ENCODE data around the gene HGS.
A peak's percentile ranks its signal among the peaks of the same experiment; 100 is the strongest.
"Not testable (repeated sequence)": the region's sequence is repeated elsewhere in the genome, so short reads cannot be mapped to it uniquely, and the experiment has no call there.

Gene HGS

GRCh38 chr17:81656118-81656743, 27.6 kb upstream of the HGS start, which contains the start of gene PDE6G:
Gene PDE6G (minus strand): TSS chr17:81656542. CDS start chr17:81653305, 3,237 bp downstream.
- no peak for DNase-seq

- DNase-seq = no peak
Observed at GRCh38 chr17:81656835-81657234, 27.0 kb upstream of the HGS start.

- no peak for DNase-seq
Observed at GRCh38 chr17:81659038-81659437, 24.8 kb upstream of the HGS start.

DNA sequence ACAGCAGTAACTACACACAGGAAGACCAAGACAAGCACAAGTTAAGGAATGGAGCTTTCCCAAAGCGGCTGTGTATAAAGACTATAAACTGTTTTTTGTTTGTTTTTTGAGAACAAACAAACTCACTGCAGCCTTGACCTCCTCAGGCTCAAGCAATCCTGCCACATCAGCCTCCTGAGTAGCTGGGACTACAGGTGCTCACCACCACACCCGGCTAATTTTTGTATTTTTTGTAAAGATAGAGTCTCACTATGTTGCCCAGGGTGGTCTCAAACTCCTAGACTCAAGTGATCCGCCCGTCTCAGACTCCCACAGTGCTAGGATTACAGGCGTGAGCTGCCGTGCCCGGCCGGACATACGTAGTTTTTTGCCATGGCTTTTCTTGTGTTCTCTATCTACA, 23.4 kb upstream of the HGS start:
- DNase-seq = no peak

DNA sequence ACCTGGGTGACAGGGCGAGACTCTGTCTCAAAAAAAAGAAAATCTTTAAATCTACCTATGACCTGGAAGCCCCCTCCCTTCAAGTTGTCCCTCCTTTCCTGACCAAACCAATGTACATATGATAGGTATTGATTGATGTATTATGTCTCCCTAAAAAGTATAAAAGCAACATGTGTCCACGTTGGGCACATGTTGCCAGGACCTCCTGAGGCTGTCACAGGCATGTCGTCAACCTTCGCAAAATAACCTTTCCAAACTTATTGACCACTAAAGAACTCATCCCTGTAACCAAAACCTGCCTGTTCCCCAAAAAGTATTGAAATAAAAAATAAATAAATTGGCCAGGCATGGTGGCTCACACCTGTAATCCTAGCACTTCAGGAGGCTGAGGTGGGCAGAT, 21.8 kb upstream of the HGS start:
- no peak for DNase-seq

DNA sequence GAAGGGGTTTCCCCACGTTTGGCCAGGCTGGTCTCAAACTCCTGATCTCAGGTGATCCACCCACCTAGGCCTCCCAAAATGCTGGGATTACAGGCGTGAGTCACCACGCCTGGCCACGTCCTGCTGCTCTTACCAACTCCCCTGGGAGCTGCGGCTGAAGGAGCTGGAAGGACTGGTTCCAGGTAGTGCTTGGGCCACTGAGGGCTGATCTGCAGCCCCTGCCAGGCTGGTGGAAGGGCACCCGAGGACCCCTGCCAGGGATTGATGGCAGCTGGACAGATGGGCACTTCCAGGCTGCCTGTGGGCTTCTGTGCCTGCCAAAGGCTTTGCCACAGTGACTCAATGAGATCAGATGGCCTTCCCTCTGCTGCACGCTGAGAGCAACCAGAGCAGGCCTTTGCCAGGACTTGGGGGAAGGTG, 19.8 kb upstream of the HGS start:
- DNase-seq = no peak

DNA sequence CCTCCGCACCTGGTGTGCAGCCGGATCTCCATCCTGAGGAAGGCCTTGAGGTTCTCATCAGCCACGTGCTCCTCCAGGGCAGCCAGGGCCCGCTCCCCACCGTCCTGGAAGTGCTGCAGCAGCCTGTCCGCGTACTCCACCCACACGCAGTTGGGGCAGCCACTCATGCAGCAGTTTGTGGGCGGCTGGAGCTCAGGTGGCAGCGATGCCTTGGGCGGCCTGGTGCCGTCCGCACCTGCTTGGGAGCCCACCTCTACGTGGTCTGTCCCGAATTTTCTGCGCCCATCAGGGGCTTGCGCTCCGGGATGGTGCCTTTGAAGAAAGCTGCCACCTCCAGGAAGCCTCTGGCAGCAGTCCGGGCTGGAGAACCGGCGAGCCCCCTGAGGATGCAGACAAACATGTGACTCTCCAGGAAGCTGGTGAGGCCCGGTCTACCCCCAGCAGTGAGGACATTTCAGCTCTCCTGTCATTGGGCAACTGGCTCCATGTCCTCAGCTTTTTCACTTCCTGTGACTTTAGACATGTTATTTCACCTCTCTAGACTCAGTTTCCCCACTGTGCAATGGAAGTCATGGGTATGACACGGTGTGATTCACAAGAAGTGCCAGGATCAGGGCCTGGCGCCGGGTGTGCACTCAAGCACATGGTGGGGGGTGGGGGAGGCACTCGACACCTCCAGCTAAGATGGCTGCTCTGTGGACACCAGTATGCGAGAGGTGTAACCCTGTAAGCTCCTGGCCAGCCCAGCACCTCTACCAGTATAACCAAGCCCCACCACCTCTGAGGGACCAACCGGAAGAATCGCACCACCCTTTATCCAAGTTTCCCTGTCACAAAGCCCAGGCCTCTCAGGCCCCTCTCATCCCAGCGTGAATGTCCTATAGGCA, 18.4 kb upstream of the HGS start:
- no peak for DNase-seq

- no peak for DNase-seq
Observed at GRCh38 chr17:81666092-81666341, 17.8 kb upstream of the HGS start.

GRCh38 chr17:81666342-81667191, 17.2 kb upstream of the HGS start, which contains the start of the genes CCDC137 and OXLD1:
Gene CCDC137 (plus strand): TSS chr17:81666737. CDS start chr17:81666767, 30 bp downstream.
Gene OXLD1 (minus strand): TSS chr17:81666605. CDS start chr17:81666577, 28 bp downstream.
- DNase-seq = peak; percentile 91

DNA sequence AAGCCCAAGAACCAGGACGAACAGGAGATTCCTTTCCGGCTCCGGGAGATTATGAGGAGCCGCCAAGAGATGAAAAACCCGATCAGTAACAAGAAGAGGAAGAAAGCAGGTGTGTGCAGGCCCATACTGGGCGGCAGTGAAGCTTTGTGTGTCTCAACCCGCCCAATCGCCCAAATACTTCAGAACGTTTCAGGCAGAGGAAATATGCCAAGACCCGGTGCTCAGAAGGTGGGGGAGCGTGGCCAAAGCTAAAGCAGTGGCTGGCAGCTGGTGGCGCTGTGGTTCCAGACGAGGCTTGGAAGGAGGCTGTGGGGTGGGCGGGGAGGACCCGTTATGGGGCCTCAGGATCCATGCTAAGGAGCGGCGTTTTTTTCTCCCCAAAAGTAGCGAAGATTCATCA, 16.1 kb upstream of the HGS start:
- no peak for DNase-seq

- DNase-seq = no peak
Observed at GRCh38 chr17:81672504-81672903, 11.3 kb upstream of the HGS start.

GRCh38 chr17:81672954-81673353, 10.9 kb upstream of the HGS start:
- no peak for DNase-seq

- DNase-seq = no peak
Observed at GRCh38 chr17:81673561-81674258, 10.1 kb upstream of the HGS start.

DNA sequence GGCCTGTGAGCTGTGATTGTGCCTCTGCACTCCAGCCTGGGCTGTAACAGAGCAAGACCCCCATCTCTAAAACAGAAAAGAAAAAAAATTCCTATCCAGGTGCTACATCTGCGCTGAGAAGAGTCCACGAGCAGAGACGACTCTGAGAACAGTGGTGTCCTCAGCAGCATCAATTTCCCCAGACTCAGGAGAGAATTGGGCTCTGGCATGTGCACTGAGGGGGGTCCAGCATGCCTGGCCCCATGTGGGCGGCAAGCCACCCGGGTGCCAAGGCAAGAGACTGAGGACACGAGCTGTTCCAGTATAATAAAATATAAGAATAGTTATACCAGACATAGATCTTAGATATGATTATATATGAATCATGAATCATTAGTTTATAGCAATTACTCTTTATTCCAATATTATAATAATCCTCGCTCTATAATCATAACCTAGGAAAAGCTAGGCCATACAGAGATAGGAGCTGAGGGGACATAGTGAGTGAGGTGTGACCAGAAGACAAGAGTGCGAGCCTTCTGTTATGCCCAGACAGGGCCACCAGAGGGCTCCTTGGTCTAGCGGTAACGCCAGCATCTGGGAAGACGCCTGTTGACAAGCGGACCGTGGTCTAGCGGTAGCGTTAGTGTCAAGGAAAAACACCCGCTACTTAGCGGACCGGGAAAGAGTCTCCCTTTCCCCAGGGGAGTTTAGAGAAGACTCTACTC, 8.1 kb upstream of the HGS start:
- not testable (repeated sequence) for DNase-seq

DNA sequence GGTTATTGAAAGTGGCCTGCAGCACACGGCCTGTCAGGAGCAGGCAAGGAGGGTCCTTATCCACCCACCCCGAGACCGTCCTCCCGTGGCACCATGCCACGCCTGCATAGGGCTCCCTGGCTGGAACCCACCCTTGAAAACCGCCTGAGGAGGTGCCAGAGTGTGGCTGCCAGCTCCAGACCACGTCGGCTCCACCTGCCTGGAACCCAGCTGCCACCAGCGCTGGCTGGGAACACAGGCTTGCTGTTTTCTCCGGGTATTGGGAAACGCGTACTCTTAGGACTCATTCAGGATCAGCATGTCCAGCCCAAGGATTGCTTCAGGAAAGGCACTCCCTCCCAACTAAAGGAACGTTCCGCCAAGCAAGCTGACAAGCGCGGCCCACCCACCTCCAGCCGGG, 6.9 kb upstream of the HGS start:
- no peak for DNase-seq

GRCh38 chr17:81680150-81680549, 3.7 kb upstream of the HGS start:
- DNase-seq = no peak

GRCh38 chr17:81681672-81682071, 2.1 kb upstream of the HGS start:
- DNase-seq = no peak

DNA sequence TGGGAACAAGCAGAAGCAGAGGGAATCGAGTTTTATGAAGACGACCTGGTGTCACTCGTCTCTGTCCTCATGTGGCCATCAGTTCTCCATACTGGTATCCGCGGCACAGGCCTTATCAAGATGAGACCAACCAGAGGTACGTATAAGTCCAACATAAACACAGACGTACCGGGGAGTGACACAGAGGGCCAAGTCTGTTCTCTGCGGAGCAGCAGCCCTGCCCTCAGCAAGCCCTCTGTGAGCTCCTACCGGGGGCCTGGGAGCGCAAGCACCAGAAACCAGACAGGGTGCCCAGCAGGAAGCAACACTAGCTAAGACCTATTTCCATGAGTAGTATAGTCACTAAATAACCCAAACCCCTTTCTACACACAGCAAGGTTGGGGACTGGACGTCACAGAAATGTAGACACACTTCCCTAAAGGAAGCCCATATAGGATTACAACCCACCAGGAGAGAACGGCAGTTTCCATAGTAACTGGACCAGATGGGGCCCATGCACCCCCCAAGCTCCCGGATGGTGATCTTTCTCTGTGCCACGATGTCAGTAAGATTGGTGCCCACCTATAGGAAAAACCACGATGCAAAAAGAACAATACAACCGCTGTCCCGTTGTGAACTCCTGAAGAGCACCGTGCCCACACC, 1.1 kb upstream of the HGS start:
- no peak for DNase-seq

- no peak for DNase-seq
Observed at GRCh38 chr17:81683208-81683583, 615 bp upstream of the HGS start.

DNA sequence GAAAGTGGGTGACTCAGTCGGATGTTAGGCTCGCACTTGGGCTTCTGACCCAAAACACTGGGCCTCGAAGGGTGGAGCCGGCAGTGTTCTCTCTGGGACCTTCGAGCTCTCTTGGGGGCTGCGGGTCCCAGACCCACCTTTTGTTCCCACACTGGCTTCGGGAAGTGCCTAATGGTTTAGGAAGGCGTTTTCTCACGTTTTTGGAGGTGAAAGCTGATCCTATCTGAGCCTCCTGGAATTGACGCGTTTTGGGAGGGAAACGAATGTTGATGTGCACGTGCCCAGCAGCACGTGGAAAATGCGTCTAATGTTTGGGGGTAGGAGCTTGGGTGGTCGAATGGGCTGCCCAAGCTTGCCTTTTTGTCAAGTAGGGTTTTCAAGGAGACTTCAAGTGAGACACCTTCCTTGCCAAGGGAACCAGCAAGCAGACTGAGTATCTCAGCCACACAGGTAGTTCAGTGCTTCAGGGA, 666 bp downstream of the HGS start:
- peak; percentile 62 for DNase-seq

GRCh38 chr17:81685108-81685507, 1.3 kb downstream of the HGS start:
- peak; percentile 35 for DNase-seq

DNA sequence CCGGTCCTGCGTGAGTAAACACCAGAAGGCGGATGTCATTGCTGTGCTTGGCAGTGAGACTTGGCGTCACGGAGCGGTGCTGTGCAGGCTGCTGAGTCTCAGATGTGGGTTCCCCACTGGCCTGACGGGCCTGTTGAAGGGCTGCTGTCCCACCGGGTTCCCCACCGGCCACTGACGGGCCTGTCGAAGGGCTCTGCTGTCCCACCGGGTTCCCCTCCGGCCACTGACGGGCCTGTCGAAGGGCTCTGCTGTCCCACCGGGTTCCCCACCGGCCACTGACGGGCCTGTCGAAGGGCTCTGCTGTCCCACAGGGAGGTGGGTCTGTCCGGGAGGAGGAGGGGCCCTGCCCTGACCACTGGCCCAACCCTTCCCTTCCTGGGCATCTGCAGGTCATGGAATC, 2.8 kb downstream of the HGS start:
- no peak for DNase-seq
